Hepatocyte (in vitro differentiated cells): ENCODE measurements around the gene NUDT14. TPM values are rescaled to one million over a fixed set of nuclear protein-coding genes. Genes with fewer than 3 reads are reported as not detected.

ENCODE experiments used
- DNase-seq: peaks from one replicate; pipeline ENCODE4 v3.0.0-alpha.2; 2016; ENCODE audit warnings: low spot score
- H2AFZ ChIP-seq: fragments of 200-600 bp; sonication (generic); 2 replicates; pipeline ENCODE4 v1.6.0; 2016; ENCODE audit warnings: antibody characterized with exemption, mild to moderate bottlenecking
- H3K27ac ChIP-seq: fragments of 200-600 bp; sonication (generic); 2 replicates; pipeline ENCODE4 v1.5.1; 2016; ENCODE audit warnings: mild to moderate bottlenecking
- H3K27me3 ChIP-seq: fragments of 200-600 bp; sonication (generic); 2 replicates; pipeline ENCODE4 v1.6.1; 2016
- H3K36me3 ChIP-seq: fragments of 200-600 bp; sonication (generic); replicated peaks from 2 replicates; pipeline ENCODE4 v1.5.1; 2016; ENCODE audit warnings: low read depth; ENCODE audit not compliant: insufficient read depth
- H3K4me1 ChIP-seq: fragments of 200-600 bp; sonication (generic); 2 replicates; pipeline ENCODE4 v1.5.1; 2016; ENCODE audit warnings: mild to moderate bottlenecking, moderate library complexity; ENCODE audit not compliant: insufficient read depth
- H3K4me2 ChIP-seq: fragments of 200-600 bp; sonication (generic); 2 replicates; pipeline ENCODE4 v1.6.0; 2016
- H3K4me3 ChIP-seq: fragments of 200-600 bp; sonication (generic); 2 replicates; pipeline ENCODE4 v1.5.1; 2016; ENCODE audit warnings: mild to moderate bottlenecking
- H3K79me2 ChIP-seq: fragments of 200-600 bp; sonication (generic); 2 replicates; pipeline ENCODE4 v1.6.0; 2017; ENCODE audit warnings: mild to moderate bottlenecking
- H3K9me2 ChIP-seq: fragments of 200-600 bp; sonication (generic); replicated peaks from 2 replicates; pipeline ENCODE4 v1.6.0; 2017; ENCODE audit warnings: mild to moderate bottlenecking; ENCODE audit not compliant: insufficient read depth
- H3K9me3 ChIP-seq: fragments of 200-600 bp; sonication (generic); 2 replicates; pipeline ENCODE4 v1.5.1; 2016; ENCODE audit warnings: low read depth, mild to moderate bottlenecking
- H4K20me1 ChIP-seq: fragments of 200-600 bp; sonication (generic); 2 replicates; pipeline ENCODE4 v1.6.0; 2016; ENCODE audit warnings: mild to moderate bottlenecking; ENCODE audit not compliant: insufficient read depth, poor library complexity, severe bottlenecking
- CTCF ChIP-seq: fragments of 200-600 bp; sonication (generic); IDR thresholded peaks from 2 replicates; pipeline ENCODE4 v1.5.1; 2016; ENCODE audit warnings: antibody characterized with exemption, mild to moderate bottlenecking; ENCODE audit not compliant: poor library complexity
- EZH2 ChIP-seq: fragments of 200-600 bp; sonication (generic); IDR thresholded peaks from 2 replicates; pipeline ENCODE4 v1.6.1; 2016; ENCODE audit warnings: antibody characterized with exemption, mild to moderate bottlenecking, borderline replicate concordance
- EZH2phosphoT487 ChIP-seq: fragments of 200-600 bp; sonication (generic); IDR thresholded peaks from one replicate; pipeline ENCODE4 v1.6.1; 2018; ENCODE audit warnings: antibody characterized with exemption, mild to moderate bottlenecking, low read depth, moderate library complexity; ENCODE audit not compliant: unreplicated experiment, severe bottlenecking
- WGBS: methylation state at CpG from one replicate; pipeline ENCODE4 v1.1.6; 2016; ENCODE audit warnings: low lambda C conversion rate; ENCODE audit errors: missing lambda C conversion rate; 5-methylcytosine and 5-hydroxymethylcytosine counted together
- polyA plus RNA-seq: library from polyadenylated mRNA; unstranded; fragments of >200 nt; fragmentation: Nextera tagmentation; extraction: Ambion mirVana; gene quantifications from 2 replicates; pipeline ENCODE4 v1.2.1, GENCODE V29; 2016
- total RNA-seq: library from RNA; depleted of rRNA; stranded (reverse); fragments of >200 nt; gene quantifications from 2 replicates; pipeline ENCODE4 v1.2.3, GENCODE V29; 2014

NUDT14 gene
- total and polyA plus RNA-seq, 2 experiments from 2014 or later, result 47.4 to 98.1 TPM

- 94% methylated on average over 13 of the region's 14 CpGs for WGBS
- no peak overlapping the region for H3K27ac ChIP-seq
- no peaks in the 10 kb centered on the region for H4K20me1 ChIP-seq
- H2AFZ ChIP-seq, result no peak overlapping the region
- no peaks in the 10 kb centered on the region for H3K36me3 ChIP-seq
- H3K4me3 ChIP-seq, result no peak overlapping the region
- no peaks in the 10 kb centered on the region for H3K9me3 ChIP-seq
- no peaks in the 10 kb centered on the region for H3K27me3 ChIP-seq
- TF ChIP-seq EZH2phosphoT487, result no peak
- TF ChIP-seq EZH2, result no peak
- TF ChIP-seq CTCF, result no peak
- no peak overlapping the region for H3K4me2 ChIP-seq
- H3K9me2 ChIP-seq, result no peaks in the 10 kb centered on the region
- DNase-seq, result no peak
- H3K79me2 ChIP-seq, result no peaks in the 10 kb centered on the region
- no peaks in the 10 kb centered on the region for H3K4me1 ChIP-seq
These were observed 28.3 kb downstream of the NUDT14 start for GRCh38 chr14:105152794-105153241.

DNA sequence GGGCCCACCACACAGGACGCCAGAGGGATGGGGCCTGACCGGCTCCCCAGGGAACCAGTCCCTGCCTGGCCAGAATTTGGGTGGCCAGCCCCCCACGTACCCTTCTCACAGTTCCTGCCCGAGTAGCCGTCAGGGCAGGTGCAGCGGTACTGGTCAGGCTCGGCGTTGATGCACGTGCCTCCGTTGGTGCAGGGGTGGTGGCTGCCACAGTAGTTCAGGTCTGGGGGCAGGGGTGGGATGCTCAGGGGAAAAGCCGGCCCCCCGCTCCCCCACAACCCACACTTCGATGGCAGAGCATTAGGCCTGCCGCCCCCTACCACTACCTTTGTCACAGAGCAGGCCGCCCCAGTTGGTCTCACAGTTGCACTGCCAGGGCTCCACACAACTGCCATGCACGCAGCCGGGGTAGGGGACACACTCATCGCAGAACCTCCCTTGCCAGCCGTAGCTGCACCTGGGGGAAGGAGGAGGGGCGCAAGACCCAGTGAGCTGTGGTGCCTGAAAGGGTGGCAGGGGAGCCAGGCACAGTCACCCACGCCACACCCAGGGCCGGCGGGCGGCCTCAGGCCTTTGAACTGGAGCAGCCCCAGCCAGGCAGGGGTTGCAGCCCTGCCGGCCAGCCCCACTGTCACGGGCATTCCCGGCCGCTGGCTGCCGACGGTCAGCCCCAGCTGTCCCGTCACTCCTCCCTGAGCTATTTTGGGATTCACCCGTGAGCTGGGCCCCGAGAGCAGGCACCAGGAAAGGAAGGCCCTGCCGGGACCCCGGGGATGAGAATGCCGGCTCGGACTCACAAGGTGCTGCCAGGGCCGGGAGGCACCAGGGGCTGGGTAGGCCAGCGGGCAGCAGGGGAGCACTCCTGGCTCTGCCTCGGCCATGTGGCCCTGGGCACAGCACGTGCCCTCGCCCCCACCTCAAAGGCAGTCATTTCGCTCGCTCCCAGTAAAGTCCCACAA is 29.0 kb downstream of the NUDT14 start:
- no peak overlapping the region for H2AFZ ChIP-seq
- no peak overlapping the region for H3K4me3 ChIP-seq
- WGBS, result 94% methylated on average over 42 of the region's 44 CpGs
- no peak overlapping the region for H3K4me2 ChIP-seq
- TF ChIP-seq CTCF (no peak), EZH2phosphoT487 (no peak)
- no peaks in the 10 kb centered on the region for H3K9me3 ChIP-seq
- no peaks in the 10 kb centered on the region for H3K36me3 ChIP-seq
- no peaks in the 10 kb centered on the region for H3K27me3 ChIP-seq
- H3K79me2 ChIP-seq, result no peaks in the 10 kb centered on the region
- H3K4me1 ChIP-seq, result no peaks in the 10 kb centered on the region
- DNase-seq, result no peak
- no peaks in the 10 kb centered on the region for H4K20me1 ChIP-seq
- no peaks in the 10 kb centered on the region for H3K9me2 ChIP-seq
- no peak overlapping the region for H3K27ac ChIP-seq

- no peaks in the 10 kb centered on the region for H4K20me1 ChIP-seq
- no peaks in the 10 kb centered on the region for H3K9me2 ChIP-seq
- H3K27me3 ChIP-seq, result no peaks in the 10 kb centered on the region
- DNase-seq, result no peak
- H2AFZ ChIP-seq, result no peak overlapping the region
- no peaks in the 10 kb centered on the region for H3K36me3 ChIP-seq
- no peaks in the 10 kb centered on the region for H3K9me3 ChIP-seq
- no peak overlapping the region for H3K4me2 ChIP-seq
- no peak overlapping the region for H3K4me3 ChIP-seq
- H3K27ac ChIP-seq, result no peak overlapping the region
- no peaks in the 10 kb centered on the region for H3K79me2 ChIP-seq
- 91% methylated on average over 25 of the region's 37 CpGs for WGBS
- no peaks in the 10 kb centered on the region for H3K4me1 ChIP-seq
- TF ChIP-seq EZH2 (no peak), CTCF (no peak), EZH2phosphoT487 (no peak)
These were observed 29.9 kb downstream of the NUDT14 start for GRCh38 chr14:105151084-105151837.
